Kidney (tissue), 14 donors: Measurements from ENCODE around the gene GRAMD4. TPM values are rescaled to one million over a fixed set of nuclear protein-coding genes. Genes with fewer than 3 reads are reported as not detected.

Source experiments
- DNase-seq, 5 donors: peaks; one replicate each; pipeline ENCODE4 v3.0.0-alpha.2; 2013 to 2020
- FAIRE-seq: peaks from 2 replicates; lab custom pipeline; 2012; peaks lifted over from hg19 to GRCh38; lab: Jason Lieb, UNC
- H3K27ac ChIP-seq, 2 donors: one replicate each; pipeline ENCODE4 v1.7.0; 2013; ENCODE audit warnings: low read depth in 2 of 2, low read length in 2 of 2, inconsistent platforms in 1 of 2
- H3K27me3 ChIP-seq: one replicate; pipeline ENCODE4 v1.7.1; 2013; ENCODE audit warnings: low read length, inconsistent platforms; ENCODE audit not compliant: control insufficient read depth, insufficient read depth
- H3K36me3 ChIP-seq, 3 donors: one replicate each; pipeline versions ENCODE4 v1.7.0 to v1.7.1; 2013; ENCODE audit warnings: low read length in 3 of 3, control low read depth in 1 of 3, inconsistent platforms in 1 of 3; ENCODE audit not compliant: insufficient read depth in 3 of 3, control insufficient read depth in 2 of 3
- H3K4me1 ChIP-seq, 3 donors: one replicate each; pipeline versions ENCODE4 v1.7.0 to v1.7.1; 2013; ENCODE audit warnings: low read length in 3 of 3, inconsistent platforms in 1 of 3, low read depth in 1 of 3; ENCODE audit not compliant: control insufficient read depth in 2 of 3, insufficient read depth in 2 of 3
- H3K4me3 ChIP-seq, 3 donors: one replicate each; pipeline versions ENCODE4 v1.7.0 to v1.8.1; 2013; ENCODE audit warnings: low read length in 3 of 3, control low read depth in 1 of 3, inconsistent platforms in 1 of 3
- H3K9ac ChIP-seq, 3 donors: one replicate each; pipeline versions ENCODE4 v1.7.0 to v1.7.1; 2013; ENCODE audit warnings: low read length in 3 of 3, control low read depth in 1 of 3, inconsistent platforms in 1 of 3
- H3K9me3 ChIP-seq, 3 donors: one replicate each; pipeline versions ENCODE4 v1.7.0 to v1.7.1; 2013; ENCODE audit warnings: low read length in 3 of 3, control low read depth in 1 of 3, inconsistent platforms in 1 of 3; ENCODE audit not compliant: control insufficient read depth in 2 of 3, insufficient read depth in 1 of 3
- intact Hi-C: fragments of 100-400 bp; cut with DNase I; formaldehyde crosslinking; loops from one replicate; pipeline ENCODE4 v1.11.1; 2022
- polyA plus RNA-seq: library from polyadenylated mRNA; stranded (reverse); fragments of 350-450 nt; fragmentation: Illumina TruSeq; extraction: RNeasy Lipid Tissue Mini Kit (QIAGEN cat#74804); gene quantifications from one replicate; pipeline ENCODE4 v1.2.3, GENCODE V29; 2014; ENCODE audit warnings: low read depth, low replicate concordance; ENCODE audit not compliant: insufficient read depth
- total RNA-seq: library from RNA; stranded (reverse); fragmentation: NEBNext Ultra II Directional; extraction: Animal tissue kit (Norgen Biotek cat#: 25700); gene quantifications from one replicate; pipeline ENCODE4 v1.2.1, GENCODE V29; 2021
- TF ChIP-seq, protein P1 (sequence below): IDR thresholded peaks from 3 replicates; pipeline ENCODE4 v1.5.1; 2012; ENCODE audit warnings: mild to moderate bottlenecking, moderate library complexity, borderline replicate concordance; ENCODE audit not compliant: insufficient read depth; ENCODE audit errors: extremely low read depth
- donor health status: control.
- donor health status: control.
- donor health status: control.
- donor health status: control.
- donor health status: control.
- donor health status: DM: yes; HTN: yes; CAD: no.
- donor health status: Normal renal cell carcinoma (clear cell type).

GRAMD4 gene
- total and polyA plus RNA-seq, 2 donors from 2014 or later: 12.1 to 58.2 TPM

DNA sequence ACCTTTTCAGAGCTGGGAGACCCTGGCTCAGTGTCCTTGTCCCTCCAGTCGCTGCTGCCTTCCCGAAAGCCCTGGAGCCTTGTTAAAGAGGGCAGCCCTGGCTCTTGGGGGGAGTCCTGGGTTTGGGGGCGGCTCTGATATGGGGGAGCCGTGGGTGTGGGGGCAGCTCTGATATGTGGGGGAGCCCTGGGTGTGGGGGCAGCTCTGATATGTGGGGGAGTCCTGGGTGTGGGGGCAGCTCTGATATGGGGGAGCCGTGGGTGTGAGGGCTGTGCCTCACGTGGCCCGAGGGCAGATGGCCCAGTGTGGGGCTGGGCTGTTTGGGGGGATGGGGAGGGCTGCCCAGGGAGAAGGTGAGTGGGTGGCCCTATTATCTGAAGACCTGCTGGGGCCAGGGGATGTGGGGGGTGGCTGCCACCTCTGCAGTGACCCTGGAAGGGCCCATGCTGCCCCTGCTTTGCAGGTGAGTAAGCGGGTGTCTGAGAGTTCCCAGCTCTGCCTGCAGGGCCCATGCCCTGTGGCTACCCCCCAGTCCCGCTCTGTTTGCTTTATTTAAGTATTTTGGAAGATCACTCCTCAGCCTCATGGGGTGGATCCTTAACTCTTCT is 30.9 kb upstream of the GRAMD4 start:
- Histone ChIP-seq H3K36me3 (no peaks in the 10 kb centered on the region), H3K9ac (no peak overlapping the region), H3K9me3 (no peaks in the 10 kb centered on the region), H3K4me1 (peaks cover 0 to 15% (median 3%) of the 10 kb centered on the region in 3 donors), H3K27ac (no peak overlapping the region), H3K4me3 (no peak overlapping the region), H3K27me3 (no peaks in the 10 kb centered on the region)
- intact Hi-C loops: no loop called here
- TF ChIP-seq, protein P1, sequence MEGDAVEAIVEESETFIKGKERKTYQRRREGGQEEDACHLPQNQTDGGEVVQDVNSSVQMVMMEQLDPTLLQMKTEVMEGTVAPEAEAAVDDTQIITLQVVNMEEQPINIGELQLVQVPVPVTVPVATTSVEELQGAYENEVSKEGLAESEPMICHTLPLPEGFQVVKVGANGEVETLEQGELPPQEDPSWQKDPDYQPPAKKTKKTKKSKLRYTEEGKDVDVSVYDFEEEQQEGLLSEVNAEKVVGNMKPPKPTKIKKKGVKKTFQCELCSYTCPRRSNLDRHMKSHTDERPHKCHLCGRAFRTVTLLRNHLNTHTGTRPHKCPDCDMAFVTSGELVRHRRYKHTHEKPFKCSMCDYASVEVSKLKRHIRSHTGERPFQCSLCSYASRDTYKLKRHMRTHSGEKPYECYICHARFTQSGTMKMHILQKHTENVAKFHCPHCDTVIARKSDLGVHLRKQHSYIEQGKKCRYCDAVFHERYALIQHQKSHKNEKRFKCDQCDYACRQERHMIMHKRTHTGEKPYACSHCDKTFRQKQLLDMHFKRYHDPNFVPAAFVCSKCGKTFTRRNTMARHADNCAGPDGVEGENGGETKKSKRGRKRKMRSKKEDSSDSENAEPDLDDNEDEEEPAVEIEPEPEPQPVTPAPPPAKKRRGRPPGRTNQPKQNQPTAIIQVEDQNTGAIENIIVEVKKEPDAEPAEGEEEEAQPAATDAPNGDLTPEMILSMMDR: no peak
- no peak for FAIRE-seq
- peak in 1 of 5 donors; percentile 72 for DNase-seq

DNA sequence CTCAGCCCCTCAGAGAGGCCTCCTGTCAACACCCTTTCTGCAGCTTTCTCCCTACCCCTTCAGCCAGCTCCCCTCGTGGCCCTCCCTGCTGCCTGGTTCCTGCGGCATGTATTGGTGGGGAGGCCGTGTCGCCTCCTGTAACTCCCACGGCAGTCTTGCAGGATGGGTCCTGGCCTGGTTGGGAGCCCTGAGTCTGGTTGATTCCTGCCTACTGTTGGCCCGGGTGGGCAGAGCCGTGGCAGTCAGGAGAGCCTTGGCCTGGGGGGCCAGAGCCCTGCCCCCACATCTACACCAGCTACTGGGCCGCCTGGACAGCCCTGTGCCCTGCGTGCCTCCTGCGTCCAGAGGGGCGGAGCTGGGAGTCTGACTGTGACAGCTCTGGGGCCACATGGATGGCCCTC is 30.3 kb upstream of the GRAMD4 start:
- FAIRE-seq: no peak
- H3K4me1 ChIP-seq: peaks cover 0 to 15% (median 3%) of the 10 kb centered on the region in 3 donors
- peak overlapping the region; percentile 12 to 65 for H3K27ac ChIP-seq
- H3K36me3 ChIP-seq: no peaks in the 10 kb centered on the region
- H3K9me3 ChIP-seq: no peaks in the 10 kb centered on the region
- TF ChIP-seq, protein P1: no peak
- intact Hi-C loops: no loop called here
- no peak overlapping the region for H3K9ac ChIP-seq
- no peak overlapping the region for H3K4me3 ChIP-seq
- DNase-seq: peak in 1 of 5 donors; percentile 74
- no peaks in the 10 kb centered on the region for H3K27me3 ChIP-seq

DNA sequence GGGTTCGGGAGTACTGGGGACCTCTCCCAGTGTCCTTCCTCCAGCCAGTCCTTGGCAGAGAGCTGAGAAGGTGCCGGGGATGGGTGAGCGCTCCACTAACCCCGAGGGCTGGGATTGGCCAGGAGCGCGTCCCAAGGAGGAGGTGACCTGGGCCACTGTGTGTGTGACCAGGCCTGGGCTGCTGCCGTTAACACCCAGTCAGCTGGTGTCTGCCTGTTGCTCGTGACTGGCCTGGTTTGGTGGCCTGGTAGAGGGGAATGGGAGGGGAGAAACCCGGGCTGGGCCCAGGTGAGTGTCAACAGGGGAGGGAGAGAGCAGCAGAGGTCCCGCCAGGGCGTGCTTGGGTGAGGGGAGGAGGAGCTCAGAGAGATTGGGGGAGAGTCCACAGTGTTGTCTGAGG is 29.9 kb upstream of the GRAMD4 start:
- H3K4me1 ChIP-seq: peaks cover 0 to 16% (median 2%) of the 10 kb centered on the region in 3 donors
- intact Hi-C loops: no loop called here
- peak in 2 of 5 donors; percentile 53 to 84 for DNase-seq
- no peak overlapping the region for H3K9ac ChIP-seq
- no peak for FAIRE-seq
- H3K4me3 ChIP-seq: no peak overlapping the region
- TF ChIP-seq, protein P1: no peak
- no peaks in the 10 kb centered on the region for H3K27me3 ChIP-seq
- H3K9me3 ChIP-seq: no peaks in the 10 kb centered on the region
- peak overlapping the region; percentile 12 to 65 for H3K27ac ChIP-seq
- no peaks in the 10 kb centered on the region for H3K36me3 ChIP-seq
